ENCODE measurements around the gene CDKN2A. TPM values are rescaled to one million over a fixed set of nuclear protein-coding genes. Genes with fewer than 3 reads are reported as not detected.

CDKN2A gene
- total RNA-seq, 1 donor from 2014 or later, result not detected

DNA sequence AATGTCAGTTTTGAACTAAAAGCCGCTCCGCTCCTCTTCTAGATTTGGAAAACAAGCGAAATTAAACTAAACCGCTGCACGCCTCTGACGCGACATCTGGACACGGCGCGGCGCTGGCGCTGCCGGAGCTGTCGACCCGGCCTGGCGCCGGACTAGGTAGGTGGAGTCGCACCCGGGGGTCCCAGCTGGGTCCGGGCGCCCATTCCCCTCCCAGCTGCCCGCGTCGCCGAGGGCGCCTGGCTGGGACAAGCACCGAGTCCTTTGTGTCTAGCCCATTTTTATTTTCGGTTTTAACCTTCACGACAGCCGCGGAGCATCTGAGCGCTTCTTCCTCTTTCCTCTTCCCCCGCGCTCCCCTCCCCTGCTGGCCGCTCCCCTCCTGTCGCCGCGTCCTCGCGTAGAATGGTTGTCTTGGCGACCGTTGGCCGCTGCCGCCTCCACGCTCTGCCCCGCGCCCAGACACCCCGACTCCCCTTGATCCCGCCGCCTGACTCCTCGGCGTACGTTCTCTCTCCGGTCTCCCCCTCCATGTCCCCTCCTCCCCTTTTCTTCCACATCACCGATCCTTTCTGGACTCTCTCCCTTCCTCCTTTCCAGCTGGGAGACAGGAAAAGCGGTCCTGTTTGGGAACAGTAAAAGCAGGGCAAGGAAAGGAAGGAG lies 944 bp upstream of the CDKN2A start:
- TF ChIP-seq, protein P1, sequence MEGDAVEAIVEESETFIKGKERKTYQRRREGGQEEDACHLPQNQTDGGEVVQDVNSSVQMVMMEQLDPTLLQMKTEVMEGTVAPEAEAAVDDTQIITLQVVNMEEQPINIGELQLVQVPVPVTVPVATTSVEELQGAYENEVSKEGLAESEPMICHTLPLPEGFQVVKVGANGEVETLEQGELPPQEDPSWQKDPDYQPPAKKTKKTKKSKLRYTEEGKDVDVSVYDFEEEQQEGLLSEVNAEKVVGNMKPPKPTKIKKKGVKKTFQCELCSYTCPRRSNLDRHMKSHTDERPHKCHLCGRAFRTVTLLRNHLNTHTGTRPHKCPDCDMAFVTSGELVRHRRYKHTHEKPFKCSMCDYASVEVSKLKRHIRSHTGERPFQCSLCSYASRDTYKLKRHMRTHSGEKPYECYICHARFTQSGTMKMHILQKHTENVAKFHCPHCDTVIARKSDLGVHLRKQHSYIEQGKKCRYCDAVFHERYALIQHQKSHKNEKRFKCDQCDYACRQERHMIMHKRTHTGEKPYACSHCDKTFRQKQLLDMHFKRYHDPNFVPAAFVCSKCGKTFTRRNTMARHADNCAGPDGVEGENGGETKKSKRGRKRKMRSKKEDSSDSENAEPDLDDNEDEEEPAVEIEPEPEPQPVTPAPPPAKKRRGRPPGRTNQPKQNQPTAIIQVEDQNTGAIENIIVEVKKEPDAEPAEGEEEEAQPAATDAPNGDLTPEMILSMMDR (IDR thresholded peaks at IDR 0.05; ENCODE audit: unreplicated experiment), result no peak

DNA sequence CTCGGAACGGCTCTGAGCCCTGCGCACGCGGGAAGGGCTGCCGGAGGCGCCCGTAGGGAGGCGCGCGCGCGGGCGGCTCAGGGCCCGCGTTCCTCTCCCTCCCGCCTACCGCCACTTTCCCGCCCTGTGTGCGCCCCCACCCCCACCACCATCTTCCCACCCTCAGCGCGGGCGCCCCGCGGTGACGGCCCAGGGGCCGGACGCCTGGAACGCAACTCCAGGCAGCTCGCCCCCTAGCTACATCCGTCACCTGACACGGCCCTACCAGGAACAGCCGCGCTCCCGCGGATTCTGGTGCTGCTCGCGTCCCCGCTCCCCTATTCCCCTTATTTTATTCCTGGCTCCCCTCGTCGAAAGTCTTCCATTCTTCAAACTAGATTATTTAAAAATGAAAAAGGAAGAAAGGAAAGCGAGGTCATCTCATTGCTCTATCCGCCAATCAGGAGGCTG lies 389 bp upstream of the CDKN2A start, which contains the start of gene CDKN2B-AS1:
TSS of gene CDKN2B-AS1 (plus strand) at position 236 of the 450 bp plus-strand sequence.
- Mint-ChIP-seq H3K36me3 (ENCODE audit: low read depth, unreplicated experiment) (peaks cover 7% of the 10 kb centered on the region), H3K9me3 (ENCODE audit: unreplicated experiment) (no peaks in the 10 kb centered on the region), H3K27ac (ENCODE audit: unreplicated experiment) (peak within 1 kb of the TSS; percentile 83), H3K4me1 (ENCODE audit: unreplicated experiment) (peaks cover 12% of the 10 kb centered on the region), H3K27me3 (ENCODE audit: unreplicated experiment) (peaks cover 24% of the 10 kb centered on the region), H3K4me3 (ENCODE audit: unreplicated experiment) (peak within 1 kb of the TSS; percentile 91)
- TF ChIP-seq, protein P1 (IDR thresholded peaks at IDR 0.05; ENCODE audit: unreplicated experiment), result no peak
- DNase-seq (ENCODE audit: low spot score), result peak; percentile 46

More for the DNA sequence above, 944 bp upstream of the CDKN2A start:
- Mint-ChIP-seq H3K4me1 (ENCODE audit: unreplicated experiment) (peaks cover 6% of the 10 kb centered on the region), H3K36me3 (ENCODE audit: low read depth, unreplicated experiment) (peaks cover 7% of the 10 kb centered on the region), H3K4me3 (ENCODE audit: unreplicated experiment) (peak overlapping the region; percentile 91), H3K27me3 (ENCODE audit: unreplicated experiment) (peaks cover 21% of the 10 kb centered on the region), H3K9me3 (ENCODE audit: unreplicated experiment) (no peaks in the 10 kb centered on the region), H3K27ac (ENCODE audit: unreplicated experiment) (peak overlapping the region; percentile 83)
- DNase-seq (ENCODE audit: low spot score), result peak; percentile 64

DNA sequence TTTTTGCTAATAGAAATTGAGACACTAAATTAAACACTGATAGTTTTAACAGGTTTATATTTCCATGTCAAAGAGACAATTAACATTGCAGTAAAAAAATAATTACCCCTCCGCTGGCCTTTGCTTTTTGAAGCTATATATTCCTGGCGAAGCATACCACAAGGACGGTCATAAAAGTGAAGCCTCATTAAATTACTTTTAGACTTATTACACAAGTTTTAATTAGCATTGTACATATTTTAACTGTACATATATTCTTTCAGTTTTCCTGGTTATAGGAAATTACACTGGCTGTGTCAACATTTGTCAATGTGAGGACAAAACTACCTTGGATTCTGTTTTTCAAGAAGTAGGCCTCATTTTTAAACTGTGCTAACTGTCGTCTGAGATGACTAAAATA lies 1.2 kb downstream of the CDKN2A start:
- Mint-ChIP-seq H3K27ac (ENCODE audit: unreplicated experiment) (no peak overlapping the region), H3K27me3 (ENCODE audit: unreplicated experiment) (peaks cover 27% of the 10 kb centered on the region), H3K9me3 (ENCODE audit: unreplicated experiment) (no peaks in the 10 kb centered on the region), H3K36me3 (ENCODE audit: low read depth, unreplicated experiment) (peaks cover 7% of the 10 kb centered on the region), H3K4me3 (ENCODE audit: unreplicated experiment) (peak overlapping the region; percentile 81), H3K4me1 (ENCODE audit: unreplicated experiment) (peaks cover 16% of the 10 kb centered on the region)
- TF ChIP-seq, protein P1 (IDR thresholded peaks at IDR 0.05; ENCODE audit: unreplicated experiment), result no peak
- no peak for DNase-seq (ENCODE audit: low spot score)

DNA sequence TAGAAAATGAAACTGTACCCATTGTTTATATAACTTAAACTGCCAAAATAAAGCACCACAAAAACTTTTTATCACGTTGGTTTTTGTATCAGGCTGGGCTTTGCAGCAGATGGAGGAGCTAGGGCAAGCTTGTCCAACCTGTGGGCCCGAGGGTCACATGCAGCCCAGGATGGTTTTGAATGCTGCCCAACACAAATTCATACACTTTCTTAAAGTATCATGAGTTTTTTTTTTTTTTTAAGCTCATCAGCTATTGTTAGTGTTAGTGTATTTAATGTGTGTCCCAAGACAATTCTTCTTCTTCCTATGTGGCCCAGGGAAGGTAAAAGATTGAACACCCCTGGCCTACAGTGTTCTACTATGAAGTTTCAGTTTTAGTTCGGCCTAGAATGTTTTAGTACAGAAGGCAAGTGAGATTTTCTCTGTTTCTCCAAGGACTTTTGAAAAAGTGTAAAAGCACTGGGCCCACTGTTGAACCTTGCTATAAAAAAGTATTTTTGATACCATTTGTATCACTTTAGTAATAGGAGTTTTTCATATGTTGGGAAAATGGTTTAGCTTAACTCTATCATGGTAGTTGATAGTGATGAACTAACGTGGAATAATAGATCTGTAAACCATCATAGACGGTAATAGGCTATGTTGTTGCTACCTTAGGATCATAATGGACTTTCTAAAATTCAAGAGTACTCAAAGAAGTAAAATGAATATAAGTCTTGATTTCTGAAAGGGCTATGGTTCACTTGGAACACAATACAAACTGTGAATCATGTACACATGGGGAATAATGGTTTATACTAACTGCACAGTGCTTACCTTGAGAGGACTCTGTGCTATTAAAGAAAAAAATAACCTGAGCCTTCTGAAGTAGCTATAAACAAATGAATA lies 2.9 kb downstream of the CDKN2A start:
- Mint-ChIP-seq H3K9me3 (ENCODE audit: unreplicated experiment) (no peaks in the 10 kb centered on the region), H3K4me3 (ENCODE audit: unreplicated experiment) (no peak overlapping the region), H3K36me3 (ENCODE audit: low read depth, unreplicated experiment) (peaks cover 2% of the 10 kb centered on the region), H3K27ac (ENCODE audit: unreplicated experiment) (no peak overlapping the region), H3K4me1 (ENCODE audit: unreplicated experiment) (peaks cover 14% of the 10 kb centered on the region), H3K27me3 (ENCODE audit: unreplicated experiment) (peaks cover 21% of the 10 kb centered on the region)
- TF ChIP-seq, protein P1 (IDR thresholded peaks at IDR 0.05; ENCODE audit: unreplicated experiment), result no peak
- no peak for DNase-seq (ENCODE audit: low spot score)

Data from endothelial cell (in vitro differentiated cells).